H9 (cell line): ENCODE results near the gene ACADL. TPM values are rescaled to one million over a fixed set of nuclear protein-coding genes. Genes with fewer than 3 reads are reported as not detected.
"Not testable (repeated sequence)": the region's sequence is repeated elsewhere in the genome, so short reads cannot be mapped to it uniquely, and the experiment has no call there.

Experiments
- DNase-seq: peaks from one replicate; pipeline ENCODE4 v3.0.0-alpha.2; 2017
- H2AFZ ChIP-seq: one replicate; pipeline ENCODE4 v1.6.1; 2013; ENCODE audit warnings: mild to moderate bottlenecking, low read length, control low read depth, moderate library complexity
- H2AK5ac ChIP-seq: 2 replicates; pipeline ENCODE4 v1.6.1; 2013; ENCODE audit warnings: low read length, control low read depth, mixed read lengths; ENCODE audit not compliant: insufficient read length
- H2BK120ac ChIP-seq: one replicate; pipeline ENCODE4 v1.6.1; 2013; ENCODE audit warnings: low read depth, mild to moderate bottlenecking, low read length, control low read depth, inconsistent platforms; ENCODE audit not compliant: poor library complexity, severe bottlenecking
- H2BK12ac ChIP-seq: 2 replicates; pipeline ENCODE4 v1.6.1; 2013; ENCODE audit warnings: low read length, control low read depth, mixed read lengths, low read depth; ENCODE audit not compliant: insufficient read length
- H2BK15ac ChIP-seq: 2 replicates; pipeline ENCODE4 v1.6.1; 2013; ENCODE audit warnings: low read depth, low read length, control low read depth
- H2BK20ac ChIP-seq: one replicate; pipeline ENCODE4 v1.6.1; 2013; ENCODE audit warnings: low read depth, mild to moderate bottlenecking, low read length, control low read depth, inconsistent platforms; ENCODE audit not compliant: poor library complexity, severe bottlenecking
- H2BK5ac ChIP-seq: 2 replicates; pipeline ENCODE4 v1.6.1; 2013; ENCODE audit warnings: low read length, control low read depth, mixed read lengths; ENCODE audit not compliant: insufficient read length
- H3K14ac ChIP-seq: 2 replicates; pipeline ENCODE4 v1.6.1; 2013; ENCODE audit warnings: low read length, control low read depth; ENCODE audit not compliant: insufficient read depth
- H3K18ac ChIP-seq: 2 replicates; pipeline ENCODE4 v1.6.1; 2013; ENCODE audit warnings: low read depth, mild to moderate bottlenecking, mixed read lengths, low read length, control low read depth; ENCODE audit not compliant: insufficient read length
- H3K23ac ChIP-seq: 2 replicates; pipeline ENCODE4 v1.6.1; 2013; ENCODE audit warnings: low read length, control low read depth, mixed read lengths, low read depth; ENCODE audit not compliant: insufficient read length
- H3K23me2 ChIP-seq: 2 replicates; pipeline ENCODE4 v1.6.1; 2013; ENCODE audit warnings: low read depth, mild to moderate bottlenecking, mixed read lengths, low read length, control low read depth; ENCODE audit not compliant: insufficient read length, poor library complexity, severe bottlenecking
- H3K27ac ChIP-seq: 2 replicates; pipeline ENCODE4 v1.5.1; 2013; ENCODE audit warnings: low read length, control low read depth, mixed read lengths, low read depth; ENCODE audit not compliant: insufficient read length
- H3K27me3 ChIP-seq: 2 replicates; pipeline ENCODE4 v1.6.1; 2013; ENCODE audit warnings: low read length, control low read depth, inconsistent platforms; ENCODE audit not compliant: insufficient read depth
- H3K4ac ChIP-seq: 2 replicates; pipeline ENCODE4 v1.6.1; 2013; ENCODE audit warnings: low read depth, mild to moderate bottlenecking, control low read depth, inconsistent platforms, low read length, moderate library complexity
- H3K4me1 ChIP-seq: 2 replicates; pipeline ENCODE4 v1.6.1; 2013; ENCODE audit warnings: low read length, control low read depth, inconsistent platforms; ENCODE audit not compliant: insufficient read depth
- H3K4me2 ChIP-seq: 2 replicates; pipeline ENCODE4 v1.6.1; 2013; ENCODE audit warnings: low read length, control low read depth, mixed read lengths; ENCODE audit not compliant: insufficient read length, insufficient read depth
- H3K56ac ChIP-seq: 2 replicates; pipeline ENCODE4 v1.6.1; 2013; ENCODE audit warnings: low read depth, mild to moderate bottlenecking, mixed read lengths, low read length, control low read depth; ENCODE audit not compliant: insufficient read length
- H3K79me1 ChIP-seq: 2 replicates; pipeline ENCODE4 v1.6.1; 2013; ENCODE audit warnings: low read depth, mild to moderate bottlenecking, moderate library complexity, low read length, control low read depth, inconsistent platforms; ENCODE audit not compliant: insufficient read depth, poor library complexity, severe bottlenecking
- H3K79me2 ChIP-seq: 2 replicates; pipeline ENCODE4 v1.6.1; 2013; ENCODE audit warnings: low read length, control low read depth, inconsistent platforms; ENCODE audit not compliant: insufficient read depth
- H3K9ac ChIP-seq: 2 replicates; pipeline ENCODE4 v1.6.1; 2013; ENCODE audit warnings: low read length, control low read depth, mixed read lengths; ENCODE audit not compliant: insufficient read length; ENCODE audit errors: extremely low read depth
- H3K9me3 ChIP-seq: one replicate; pipeline ENCODE4 v1.6.1; 2013; ENCODE audit warnings: low read depth, low read length, inconsistent platforms; ENCODE audit not compliant: control insufficient read depth
- H3T11ph ChIP-seq: one replicate; pipeline ENCODE4 v1.6.1; 2013; ENCODE audit warnings: mild to moderate bottlenecking, low read length, control low read depth, inconsistent platforms
- H4K20me1 ChIP-seq: one replicate; pipeline ENCODE4 v1.6.1; 2013; ENCODE audit not compliant: control insufficient read depth, insufficient read length, insufficient read depth
- H4K5ac ChIP-seq: 2 replicates; pipeline ENCODE4 v1.6.1; 2013; ENCODE audit warnings: low read depth, mild to moderate bottlenecking, mixed read lengths, low read length, control low read depth; ENCODE audit not compliant: insufficient read length
- H4K8ac ChIP-seq: replicated peaks from 2 replicates; pipeline ENCODE4 v1.6.1; 2013; ENCODE audit warnings: low read length, control low read depth, mixed read lengths, low read depth; ENCODE audit not compliant: insufficient read length
- H4K91ac ChIP-seq: 2 replicates; pipeline ENCODE4 v1.6.1; 2013; ENCODE audit warnings: low read depth, mild to moderate bottlenecking, moderate library complexity, mixed read lengths, low read length, control low read depth; ENCODE audit not compliant: insufficient read length
- H3K27ac Mint-ChIP-seq, 3 experiments: 2 replicates in 2 of 3; 3 replicates in 1 of 3; pipeline ENCODE4 v1.8.0; 2020 to 2021; ENCODE audit warnings: mixed read lengths in 3 of 3, mild to moderate bottlenecking in 1 of 3, moderate library complexity in 1 of 3
- H3K27me3 Mint-ChIP-seq: 2 replicates; pipeline ENCODE4 v1.8.0; 2021; ENCODE audit warnings: low read depth, mild to moderate bottlenecking, moderate library complexity, mixed read lengths
- H3K36me3 Mint-ChIP-seq, 3 experiments: 2 replicates in 2 of 3; 3 replicates in 1 of 3; pipeline ENCODE4 v1.8.0; 2020 to 2021; ENCODE audit warnings: low read depth in 3 of 3, mixed read lengths in 3 of 3; ENCODE audit not compliant: insufficient read depth in 1 of 3
- H3K4me1 Mint-ChIP-seq, 2 experiments: 2 replicates each; pipeline ENCODE4 v1.8.0; 2020; ENCODE audit warnings: mixed read lengths in 2 of 2
- H3K4me3 Mint-ChIP-seq, 2 experiments: 2 replicates in 1 of 2; 3 replicates in 1 of 2; pipeline ENCODE4 v1.8.0; 2020 to 2021; ENCODE audit warnings: mild to moderate bottlenecking in 2 of 2, mixed read lengths in 2 of 2, moderate library complexity in 1 of 2
- H3K9me3 Mint-ChIP-seq, 2 experiments: 2 replicates in 1 of 2; 3 replicates in 1 of 2; pipeline ENCODE4 v1.8.0; 2020; ENCODE audit warnings: mild to moderate bottlenecking in 2 of 2, mixed read lengths in 2 of 2, moderate library complexity in 1 of 2
- CTCF ChIP-seq: fragments of 200-600 bp; sonication (generic); conservative IDR thresholded peaks from 3 replicates; pipeline ENCODE4 v1.8.0; 2021; ENCODE audit warnings: antibody characterized with exemption, mild to moderate bottlenecking
- WGBS: extraction: QIAGEN DNeasy Blood & Tissue Kit; methylation state at CpG from one replicate; pipeline ENCODE4 v1.1.7; 2013; ENCODE audit warnings: missing lambda C conversion rate, low lambda C conversion rate, mixed read lengths; ENCODE audit not compliant: insufficient read length; ENCODE audit errors: extremely low coverage; 5-methylcytosine and 5-hydroxymethylcytosine counted together
- total RNA-seq: library from RNA; stranded (reverse); gene quantifications from 2 replicates; pipeline ENCODE4 v1.2.1, GENCODE V29; 2021

The ACADL gene
- total RNA-seq, 1 experiment from 2014 or later = 0.26 TPM

DNA sequence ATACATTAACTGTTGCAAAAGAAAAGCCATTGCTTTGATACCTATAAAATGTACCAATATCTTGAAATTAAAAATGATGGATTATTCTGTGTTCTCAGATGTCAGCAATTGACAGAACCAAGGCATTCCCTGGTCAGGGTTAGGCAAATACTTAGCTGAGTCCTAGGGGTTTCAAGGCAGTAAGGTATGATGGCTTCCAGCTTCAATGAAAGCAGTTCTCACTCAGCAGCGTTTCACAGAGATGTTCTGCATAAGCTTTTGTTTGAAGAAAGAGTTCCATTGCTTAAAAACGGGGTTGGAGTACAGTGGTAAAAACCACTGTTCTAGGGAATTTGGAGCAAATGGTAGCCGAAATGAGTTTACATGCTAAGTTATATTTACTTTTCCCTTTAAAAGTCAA is 37.1 kb downstream of the ACADL start:
- no peak overlapping the region for H3K9ac ChIP-seq
- H3K36me3 Mint-ChIP-seq = peaks cover 27 to 37% (median 30%) of the 10 kb centered on the region in 3 experiments
- H2BK15ac ChIP-seq = no peak overlapping the region
- peaks cover 37 to 39% of the 10 kb centered on the region in 2 experiments for H3K9me3 Mint-ChIP-seq
- H4K8ac ChIP-seq = no peak overlapping the region
- H4K5ac ChIP-seq = no peak overlapping the region
- H3K18ac ChIP-seq = no peak overlapping the region
- no peak for DNase-seq
- no peak overlapping the region for H3K4me3 Mint-ChIP-seq
- H3K27ac Mint-ChIP-seq = no peak overlapping the region
- H4K91ac ChIP-seq = no peak overlapping the region
- H3K56ac ChIP-seq = no peak overlapping the region
- no peak overlapping the region for H2BK120ac ChIP-seq
- H4K20me1 ChIP-seq = no peaks in the 10 kb centered on the region
- H2BK5ac ChIP-seq = no peak overlapping the region
- H2AFZ ChIP-seq = no peak overlapping the region
- H3K79me2 ChIP-seq = no peaks in the 10 kb centered on the region
- TF ChIP-seq CTCF = no peak
- H3K79me1 ChIP-seq = no peaks in the 10 kb centered on the region
- H3K4me1 ChIP-seq = no peaks in the 10 kb centered on the region
- H3K9me3 ChIP-seq = no peaks in the 10 kb centered on the region
- H2BK20ac ChIP-seq = no peak overlapping the region
- no CpG with 5 or more reads among the region's 3 CpGs for WGBS
- no peak overlapping the region for H3T11ph ChIP-seq
- H2BK12ac ChIP-seq = no peak overlapping the region
- H3K27me3 Mint-ChIP-seq = peaks cover 1% of the 10 kb centered on the region; the same call in 1 of the 2 replicates
- H3K4me2 ChIP-seq = no peak overlapping the region
- no peak overlapping the region for H3K23ac ChIP-seq
- no peak overlapping the region for H3K4ac ChIP-seq
- no peak overlapping the region for H3K27ac ChIP-seq
- H3K23me2 ChIP-seq = no peaks in the 10 kb centered on the region
- no peak overlapping the region for H2AK5ac ChIP-seq
- no peaks in the 10 kb centered on the region for H3K27me3 ChIP-seq
- H3K4me1 Mint-ChIP-seq = no peaks in the 10 kb centered on the region
- H3K14ac ChIP-seq = no peak overlapping the region

GRCh38 chr2:210183936-210184335 is 41.3 kb downstream of the ACADL start:
- H3K56ac ChIP-seq, H3T11ph ChIP-seq, H3K14ac ChIP-seq, H3K4me3 Mint-ChIP-seq, H2BK20ac ChIP-seq, H2AK5ac ChIP-seq, H3K4me1 ChIP-seq, H2BK120ac ChIP-seq, H3K27ac Mint-ChIP-seq, H2BK12ac ChIP-seq, H4K8ac ChIP-seq, H3K18ac ChIP-seq, H3K9me3 ChIP-seq, H3K9ac ChIP-seq, H3K27me3 ChIP-seq, H3K4me2 ChIP-seq, H3K27me3 Mint-ChIP-seq, H3K23me2 ChIP-seq, DNase-seq, H3K23ac ChIP-seq, H4K91ac ChIP-seq, H4K5ac ChIP-seq, H3K79me1 ChIP-seq, H4K20me1 ChIP-seq, H2BK15ac ChIP-seq, H2BK5ac ChIP-seq, H2AFZ ChIP-seq, H3K79me2 ChIP-seq, H3K27ac ChIP-seq, H3K4ac ChIP-seq: not testable (repeated sequence)
- no CpG with 5 or more reads among the region's 1 CpG for WGBS
- peaks cover 33 to 51% (median 42%) of the 10 kb centered on the region in 3 experiments for H3K36me3 Mint-ChIP-seq
- peaks cover 27 to 30% of the 10 kb centered on the region in 2 experiments for H3K4me1 Mint-ChIP-seq
- peaks cover 48 to 52% of the 10 kb centered on the region in 2 experiments for H3K9me3 Mint-ChIP-seq
